HG02970 (cell line): ENCODE results near the gene SNX21.
"Not testable (repeated sequence)": the region's sequence is repeated elsewhere in the genome, so short reads cannot be mapped to it uniquely, and the experiment has no call there.

Source experiments
- ATAC-seq: cut with Tn5 transposase; IDR thresholded peaks from one replicate; pipeline ENCODE4 v1.9.1; 2021; ENCODE audit warnings: mild to moderate bottlenecking, moderate library complexity, moderate number of reproducible peaks; ENCODE audit not compliant: unreplicated experiment, low FRiP score

Gene SNX21

DNA sequence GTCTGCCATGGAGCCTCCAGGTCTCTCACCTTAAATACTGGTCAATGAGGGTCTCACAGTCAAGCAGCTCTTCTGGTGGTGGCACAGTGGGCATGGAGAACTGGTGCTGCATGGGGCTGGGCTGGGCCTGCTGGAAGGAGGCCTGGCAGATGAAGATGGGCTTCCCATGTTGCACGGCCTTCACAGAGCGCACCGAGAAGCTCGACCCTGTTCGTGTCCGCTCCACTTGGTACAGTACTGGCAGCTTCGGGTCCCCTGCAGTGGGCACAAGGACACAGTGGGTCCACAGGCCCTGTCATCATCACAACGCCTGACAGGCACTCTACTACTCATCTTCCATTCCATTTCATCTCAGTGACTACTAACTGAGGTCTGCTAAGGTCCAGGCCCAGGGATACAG, 14.8 kb downstream of the SNX21 start:
- ATAC-seq = no peak

GRCh38 chr20:45848969-45849582, 15.5 kb downstream of the SNX21 start:
- no peak for ATAC-seq

GRCh38 chr20:45850238-45850637, 16.6 kb downstream of the SNX21 start:
- no peak for ATAC-seq

DNA sequence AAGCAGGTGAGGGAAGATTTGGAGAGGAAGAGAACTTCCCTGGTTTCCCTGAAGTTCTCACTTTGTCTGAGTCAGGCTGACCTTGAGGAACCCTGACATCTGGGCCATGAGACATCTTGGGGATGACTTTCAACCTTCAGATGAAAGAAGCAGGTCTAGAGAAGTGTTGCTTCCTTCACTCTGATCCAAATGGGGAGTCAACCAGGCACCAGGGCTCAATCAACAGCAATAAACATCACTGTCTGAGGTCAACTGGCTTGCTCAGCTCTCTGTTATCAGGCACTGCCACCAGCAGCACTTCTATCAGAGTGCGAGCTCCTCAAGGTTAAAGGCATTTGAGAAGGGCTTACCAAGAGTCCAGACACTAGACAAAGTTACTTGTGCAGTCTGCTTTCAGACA, 17.3 kb downstream of the SNX21 start:
- ATAC-seq = no peak

- no peak for ATAC-seq
These were observed 17.9 kb downstream of the SNX21 start for GRCh38 chr20:45851501-45851900.

DNA sequence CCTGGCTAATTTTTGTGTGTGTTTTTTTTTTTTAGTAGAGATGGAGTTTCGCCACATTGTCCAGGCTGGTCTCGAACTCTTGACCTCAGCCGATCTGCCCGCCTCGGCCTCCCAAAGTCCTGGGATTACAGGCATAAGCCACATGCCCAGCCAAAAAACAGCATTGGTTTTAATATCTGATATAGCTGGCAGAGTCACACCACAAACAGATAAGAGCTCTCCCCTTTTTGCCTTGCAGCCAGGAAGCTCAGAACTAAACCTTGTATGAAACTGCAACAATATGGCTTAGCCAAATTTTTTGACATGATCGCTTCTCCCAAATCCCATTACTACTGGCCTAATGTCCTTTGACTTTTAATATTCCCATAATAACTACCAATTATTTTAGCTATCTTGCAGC, 18.7 kb downstream of the SNX21 start:
- ATAC-seq = no peak

DNA sequence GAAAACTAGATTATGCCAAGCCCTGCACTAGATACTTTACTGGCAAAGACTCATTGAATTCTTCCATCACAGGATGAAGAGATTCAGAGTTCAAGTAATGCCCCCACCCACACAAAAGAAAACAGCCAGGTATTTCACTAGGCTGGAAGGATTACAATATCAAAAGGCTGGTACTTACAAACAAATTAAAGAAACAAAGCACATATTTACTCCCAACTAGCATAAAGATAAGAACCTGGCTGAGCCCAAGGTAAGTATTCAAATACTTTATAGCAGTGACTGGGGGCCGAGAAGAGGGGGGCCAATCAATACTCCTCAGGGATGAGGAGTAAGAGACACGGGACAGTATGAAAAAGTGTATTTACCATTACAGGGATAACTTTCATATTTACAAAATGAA, 19.9 kb downstream of the SNX21 start:
- ATAC-seq = no peak

GRCh38 chr20:45857114-45857881, 23.7 kb downstream of the SNX21 start, which contains the start of the genes ACOT8 and ZSWIM3:
TSS of gene ACOT8 (minus strand) at chr20:45857392. CDS start at chr20:45857315, 77 bp downstream.
TSS of gene ZSWIM3 (plus strand) at chr20:45857614. CDS start at chr20:45857826, 212 bp downstream.
- peak; percentile 96 for ATAC-seq

GRCh38 chr20:45857882-45858216, 24.2 kb downstream of the SNX21 start:
- no peak for ATAC-seq

DNA sequence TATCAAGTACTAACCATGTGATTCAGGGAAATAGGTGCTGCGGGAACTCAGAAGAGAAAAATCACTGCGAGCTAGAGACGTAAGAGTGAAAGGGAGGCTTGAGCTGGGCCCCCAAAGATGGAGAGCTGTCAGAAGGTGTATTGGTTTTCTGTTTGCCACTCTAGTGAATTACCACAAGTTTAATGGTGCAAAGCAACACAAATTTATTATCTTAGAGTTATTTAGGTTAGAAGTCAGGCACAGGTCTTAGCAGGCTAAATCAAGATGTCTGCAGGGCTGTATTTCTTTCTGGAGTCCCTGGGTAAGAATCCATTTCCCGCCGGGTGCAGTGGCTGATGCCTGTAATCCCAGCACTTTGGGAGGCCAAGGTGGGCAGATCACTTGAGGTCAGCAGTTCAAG, 26.3 kb downstream of the SNX21 start:
- ATAC-seq = no peak

- ATAC-seq = no peak
These were observed 27.1 kb downstream of the SNX21 start for GRCh38 chr20:45860560-45861220.

DNA sequence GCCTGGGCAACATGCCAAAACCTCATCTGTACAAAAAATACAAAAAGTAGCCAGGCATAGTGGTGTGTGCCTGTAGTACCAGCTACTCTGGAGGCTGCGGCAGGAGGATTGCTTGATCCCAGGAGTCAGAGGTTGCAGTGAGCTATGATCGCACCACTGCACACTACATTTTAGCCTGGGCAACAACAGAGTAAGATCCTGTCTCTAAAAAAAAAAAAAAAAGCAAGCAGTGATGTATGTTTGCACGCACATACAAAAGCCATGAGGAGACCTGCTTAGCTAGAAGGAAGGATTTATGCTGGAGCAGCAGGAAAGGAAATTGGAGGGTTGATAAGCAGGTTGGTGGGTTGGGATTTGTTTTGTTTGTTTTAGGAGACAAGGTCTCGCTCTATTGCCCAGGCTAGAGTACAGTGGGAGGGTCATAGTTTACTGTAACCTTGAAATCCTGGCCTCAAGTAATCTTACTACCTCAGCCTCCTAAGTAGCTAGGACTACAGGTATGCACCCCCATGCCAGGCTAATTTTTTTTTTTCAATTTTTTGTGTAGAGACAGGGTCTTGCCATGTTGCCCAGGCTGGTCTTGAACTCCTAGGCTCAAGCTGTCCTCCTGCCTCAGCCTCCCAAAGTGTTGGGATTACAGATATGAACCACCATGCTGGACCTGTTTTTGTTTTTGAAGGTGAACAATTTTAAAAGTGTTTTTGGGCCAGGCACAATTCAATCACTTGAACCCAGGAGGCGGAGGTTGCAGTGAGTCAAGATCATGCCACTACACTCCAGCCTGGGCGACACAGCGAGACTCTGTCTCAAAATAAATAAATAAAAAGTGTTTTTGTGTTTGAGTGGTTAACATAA, 27.8 kb downstream of the SNX21 start:
- no peak for ATAC-seq

DNA sequence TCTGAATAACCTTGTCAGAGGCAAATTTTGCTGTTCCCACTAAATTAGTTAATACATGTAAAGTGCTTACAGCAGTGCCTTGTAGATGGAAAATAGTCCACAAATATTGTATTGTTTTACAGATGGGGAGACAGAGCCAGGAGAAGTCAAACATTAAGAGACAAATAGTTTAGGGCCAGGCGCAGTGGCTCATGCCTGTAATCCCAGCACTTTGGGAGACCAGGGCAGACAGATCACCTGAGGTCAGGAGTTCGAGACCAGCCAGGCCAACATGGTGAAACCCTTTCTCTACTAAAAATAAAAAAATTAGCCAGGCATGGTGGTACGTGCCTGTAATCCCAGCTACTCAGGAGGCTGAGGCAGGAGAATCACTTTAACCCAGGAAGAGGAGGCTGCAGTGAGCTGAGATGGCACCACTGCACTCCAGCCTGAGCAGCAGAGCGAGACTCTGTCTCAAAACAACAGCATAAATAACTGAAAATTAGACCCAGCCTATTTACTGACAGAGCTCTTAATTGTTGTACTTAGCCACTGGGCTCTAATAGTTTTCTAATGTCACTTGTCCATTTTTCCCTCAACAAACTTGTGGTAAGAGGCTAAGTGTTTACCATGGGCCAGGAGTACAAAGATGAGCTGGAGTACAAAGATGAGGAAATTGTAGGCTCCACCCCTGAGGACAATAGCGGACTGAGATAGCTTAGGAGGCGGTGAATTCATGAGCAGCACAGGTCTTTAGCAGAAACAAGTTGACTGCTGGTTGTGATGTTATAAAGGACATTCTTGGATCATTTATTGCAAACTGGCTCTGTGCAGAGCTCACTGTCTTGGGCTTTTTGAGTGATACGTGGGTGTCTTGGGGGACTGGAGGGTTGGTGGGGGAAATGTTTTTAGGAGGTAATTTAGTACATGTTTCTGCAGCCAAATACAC, 30.2 kb downstream of the SNX21 start:
- no peak for ATAC-seq

DNA sequence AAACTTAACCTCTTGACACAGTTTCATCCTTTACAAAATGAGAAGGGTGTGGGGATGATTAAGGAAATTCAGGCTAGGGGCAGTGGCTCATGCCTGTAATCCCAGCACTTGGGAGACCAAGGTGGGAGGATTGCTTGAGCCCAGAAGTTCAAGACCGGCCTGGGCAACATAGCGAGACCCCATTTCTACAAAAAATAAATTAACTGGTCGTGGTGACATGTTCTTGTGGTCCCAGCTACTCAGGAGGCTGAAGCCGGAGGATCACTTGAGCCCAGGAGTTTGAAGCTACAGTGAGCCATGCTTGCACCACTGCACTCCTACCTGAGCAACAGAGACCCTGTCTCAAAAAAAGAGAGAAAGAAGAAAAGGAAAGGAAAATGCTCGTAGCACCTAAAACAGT, 32.9 kb downstream of the SNX21 start:
- no peak for ATAC-seq

DNA sequence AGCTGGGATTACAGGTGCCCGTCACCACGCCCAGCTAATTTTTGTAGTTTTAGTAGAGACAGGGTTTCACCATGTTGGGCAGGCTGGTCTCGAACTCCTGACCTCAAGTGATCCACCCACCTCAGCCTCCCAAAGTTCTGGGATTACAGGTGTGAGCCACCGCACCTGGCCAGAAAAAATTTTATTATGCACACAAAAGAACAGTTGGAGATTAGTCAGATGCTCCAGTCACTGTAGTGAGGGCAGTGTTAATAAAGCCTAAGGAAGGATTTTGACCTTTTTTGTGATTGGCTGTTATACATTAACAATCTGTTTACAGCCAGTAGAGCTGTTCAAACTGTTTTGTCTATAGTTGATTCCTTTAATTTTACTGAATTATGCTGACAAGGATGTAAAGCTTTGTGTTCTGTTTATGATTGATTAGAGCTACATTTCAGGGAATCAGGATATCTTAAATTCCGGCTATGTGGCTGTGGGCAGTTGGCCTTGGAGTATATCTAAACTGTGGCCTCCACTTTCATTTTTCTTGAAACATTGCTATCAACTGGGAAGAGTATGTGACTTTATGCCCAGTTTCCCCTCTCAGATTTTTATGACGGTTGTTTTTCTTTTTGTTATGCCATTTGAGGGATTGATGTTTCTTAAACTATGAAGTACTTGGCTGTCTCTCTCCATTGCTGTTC, 33.7 kb downstream of the SNX21 start:
- no peak for ATAC-seq

DNA sequence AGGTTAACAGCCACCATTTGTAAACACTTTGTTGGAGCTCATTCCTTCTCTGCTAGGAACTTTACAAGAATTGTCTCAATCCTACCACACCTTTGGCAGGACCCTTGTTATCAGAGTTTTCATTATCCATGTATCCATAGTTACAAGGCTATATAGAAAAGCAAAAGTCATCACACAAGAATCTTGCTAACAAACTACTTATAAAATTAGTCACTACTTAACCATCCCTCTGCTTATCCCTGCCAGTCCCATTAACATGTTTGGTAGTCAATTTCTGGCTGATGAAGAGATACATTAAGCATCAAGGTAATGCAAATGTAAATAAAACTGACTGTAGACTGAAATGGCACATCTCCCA, 34.2 kb downstream of the SNX21 start:
- no peak for ATAC-seq

- no peak for ATAC-seq
These were observed 39.0 kb downstream of the SNX21 start for GRCh38 chr20:45872626-45873025.

DNA sequence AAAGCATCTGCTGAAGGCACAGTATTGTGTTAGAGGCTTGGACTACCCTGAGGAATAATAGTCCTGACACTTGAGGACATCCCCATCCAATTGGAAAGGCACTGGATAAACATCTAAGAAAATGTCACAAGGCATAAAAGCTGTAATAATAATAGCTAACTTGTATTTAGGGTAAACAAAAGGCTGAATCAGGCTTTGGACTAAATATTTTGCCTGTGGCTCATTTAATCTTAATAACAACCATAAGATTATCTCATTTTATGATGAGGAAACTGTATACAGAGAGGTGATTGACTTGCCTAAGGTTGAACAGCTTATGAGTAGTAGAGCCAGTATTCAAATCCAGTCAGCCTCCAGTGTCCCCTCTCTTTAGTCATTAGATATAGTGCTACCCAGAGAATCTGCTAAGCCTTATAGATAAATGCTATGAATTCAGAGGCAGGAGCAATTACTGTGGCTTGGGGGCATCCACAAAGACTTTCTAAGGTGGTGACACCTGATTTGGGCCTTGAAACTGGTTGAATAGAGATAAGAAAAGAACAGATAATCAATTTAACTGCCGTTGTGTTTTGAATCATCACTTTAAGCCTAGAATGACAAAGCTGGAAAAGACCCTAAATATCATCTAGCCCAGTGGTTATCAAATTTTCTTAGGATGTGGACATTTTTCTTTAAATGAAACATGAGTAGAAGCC, 40.0 kb downstream of the SNX21 start:
- no peak for ATAC-seq

DNA sequence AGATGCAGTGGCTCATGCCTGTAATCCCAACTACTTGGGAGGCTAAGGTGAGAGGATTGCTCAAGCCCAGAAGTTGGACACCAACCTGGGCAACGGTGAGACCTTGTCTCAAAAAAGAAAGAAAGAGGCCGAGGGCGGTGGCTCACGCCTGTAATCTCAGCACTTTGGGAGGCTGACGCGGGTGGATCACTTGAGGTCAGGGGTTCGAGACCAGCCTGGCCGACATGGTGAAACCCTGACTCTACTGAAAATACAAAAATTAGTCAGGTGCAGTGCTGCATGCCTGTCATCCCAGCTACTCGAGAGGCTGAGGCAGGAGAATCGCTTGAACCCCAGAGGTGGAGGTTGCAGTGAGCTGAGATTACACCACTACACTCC, 40.5 kb downstream of the SNX21 start:
- not testable (repeated sequence) for ATAC-seq
